Spleen (tissue), 11 donors: Measurements from ENCODE around the gene ZCCHC12. TPM values are rescaled to one million over a fixed set of nuclear protein-coding genes. Genes with fewer than 3 reads are reported as not detected.
A peak's percentile ranks its signal among the peaks of the same experiment; 100 is the strongest.

Experiments used
- DNase-seq: peaks from one replicate; pipeline ENCODE4 v3.0.0-alpha.2; 2020
- H3K27ac ChIP-seq, 8 donors: fragments of 200-600 bp; sonication (generic) in 7 of 8; 1 replicate in 4 of 8; 2 replicates in 4 of 8; pipeline versions ENCODE4 v1.5.0 to v1.8.0; 2016 to 2021; ENCODE audit warnings: inconsistent platforms in 4 of 8, mild to moderate bottlenecking in 4 of 8, moderate library complexity in 1 of 8
- H3K27me3 ChIP-seq, 7 donors: fragments of 200-600 bp; sonication (generic) in 6 of 7; replicated peaks in 1 of 7; 1 replicate in 4 of 7; 2 replicates in 3 of 7; pipeline versions ENCODE4 v1.5.0 to v1.8.0; 2016 to 2021; ENCODE audit warnings: inconsistent platforms in 3 of 7, mild to moderate bottlenecking in 1 of 7
- H3K36me3 ChIP-seq, 6 donors: fragments of 200-600 bp; sonication (generic) in 5 of 6; 1 replicate in 4 of 6; 2 replicates in 2 of 6; pipeline versions ENCODE4 v1.5.0 to v1.8.0; 2016 to 2021; ENCODE audit warnings: inconsistent platforms in 2 of 6
- H3K4me1 ChIP-seq, 6 donors: fragments of 200-600 bp; sonication (generic) in 5 of 6; 1 replicate in 3 of 6; 2 replicates in 3 of 6; pipeline versions ENCODE4 v1.5.0 to v1.8.0; 2016 to 2021; ENCODE audit warnings: inconsistent platforms in 3 of 6
- H3K4me3 ChIP-seq, 8 donors: fragments of 200-600 bp; sonication (generic) in 7 of 8; 1 replicate in 4 of 8; 2 replicates in 4 of 8; pipeline versions ENCODE4 v1.5.0 to v1.8.0; 2016 to 2021; ENCODE audit warnings: inconsistent platforms in 4 of 8, mild to moderate bottlenecking in 4 of 8, moderate library complexity in 2 of 8
- H3K9me3 ChIP-seq, 8 donors: fragments of 200-600 bp; sonication (generic) in 7 of 8; 1 replicate in 4 of 8; 2 replicates in 4 of 8; pipeline versions ENCODE4 v1.5.0 to v1.8.0; 2016 to 2021; ENCODE audit warnings: inconsistent platforms in 4 of 8
- POLR2A ChIP-seq, 3 donors: fragments of 450-650 bp; IDR thresholded peaks; one replicate each; pipeline ENCODE4 v1.5.1; 2017; ENCODE audit warnings: antibody characterized with exemption in 3 of 3, mild to moderate bottlenecking in 1 of 3
- POLR2AphosphoS5 ChIP-seq, 3 donors: sonication (generic); formaldehyde crosslinking; IDR thresholded peaks; one replicate each; pipeline ENCODE4 v1.5.1; 2017; ENCODE audit warnings: antibody characterized with exemption in 3 of 3
- WGBS, 5 donors: extraction: QIAGEN DNeasy Blood & Tissue Kit in 3 of 5; methylation state at CpG; one replicate each; pipeline versions ENCODE4 v1.1.5 to v1.1.7; 2013 to 2018; 5-methylcytosine and 5-hydroxymethylcytosine counted together
- intact Hi-C: fragments of 100-400 bp; cut with DNase I; formaldehyde crosslinking; loops from one replicate; pipeline ENCODE4 v1.15.0; 2023; ENCODE audit warnings: low total_unique reads
- polyA plus RNA-seq, 3 donors: library from polyadenylated mRNA; stranded (reverse); fragments of 200-250 nt; gene quantifications; one replicate each; pipeline ENCODE4 v1.2.1, GENCODE V29; 2013
- total RNA-seq, 7 donors: library from RNA; depleted of rRNA in 3 of 7; stranded (reverse); fragments of >200 nt in 3 of 7; fragmentation: NEBNext Ultra II Directional in 4 of 7; extraction: Animal tissue kit (Norgen Biotek cat#: 25700) in 4 of 7; gene quantifications; one replicate each; pipeline versions ENCODE4 v1.1.0 to v1.2.1, GENCODE V29; 2016 to 2021
- TF ChIP-seq, protein P1 (sequence below), 11 experiments: fragments of 200-600 bp in 7 of 11; fragments of 450-650 bp in 4 of 11; sonication (generic) in 4 of 11; IDR thresholded peaks in 8 of 11; conservative IDR thresholded peaks in 3 of 11; 1 replicate in 7 of 11; 2 replicates in 4 of 11; pipeline versions ENCODE4 v1.4.0 to v1.8.0; 2016 to 2021; ENCODE audit warnings: antibody characterized with exemption in 11 of 11, inconsistent platforms in 4 of 11, mild to moderate bottlenecking in 1 of 11
- donor health status: healthy with polysubstance abuse.
- donor health status: DM: no; HTN: no; CAD: no; lungs with moderate emphysema.
- donor health status: DM: no; HTN: no; CAD: no.
- donor health status: Bipolar disorder and iron deficiency.
- donor health status: healthy.
- donor health status: DM: no; HTN: no; CAD: no.
- donor health status: DM: yes; HTN: yes; CAD: no.

The ZCCHC12 gene
- total and polyA plus RNA-seq, 10 donors, result 0.03 to 0.65 (median 0.49) TPM; not detected in 7

GRCh38 chrX:118824173-118824730 is 628 bp downstream of the ZCCHC12 start:
- Histone ChIP-seq H3K4me3 (peak overlapping the region in 3 of 8 donors; percentile 19 to 58 (median 30)), H3K27ac (no peak overlapping the region), H3K9me3 (peaks cover 0 to 5% (median 0%) of the 10 kb centered on the region in 8 donors), H3K4me1 (peaks cover 0 to 27% (median 17%) of the 10 kb centered on the region in 6 donors), H3K27me3 (peaks cover 0 to 62% (median 49%) of the 10 kb centered on the region in 7 donors), H3K36me3 (no peaks in the 10 kb centered on the region)
- WGBS, 5 donors, result 4 to 37% (median 6%) methylated on average over 16 to 22 of the region's 22 CpGs
- intact Hi-C loops, result no loop called here
- no peak for TF ChIP-seq POLR2AphosphoS5 (IDR thresholded peaks at IDR 0.05)
- DNase-seq, result no peak

- H3K4me3 ChIP-seq, result no peak overlapping the region
- intact Hi-C loops, result no loop called here
- peaks cover 0 to 70% (median 49%) of the 10 kb centered on the region in 7 donors for H3K27me3 ChIP-seq
- H3K4me1 ChIP-seq, result peaks cover 0 to 27% (median 17%) of the 10 kb centered on the region in 6 donors
- no peak overlapping the region for H3K27ac ChIP-seq
- TF ChIP-seq POLR2AphosphoS5 (IDR thresholded peaks at IDR 0.05), result no peak
- TF ChIP-seq POLR2A (IDR thresholded peaks at IDR 0.05), result no peak
- TF ChIP-seq, protein P1, sequence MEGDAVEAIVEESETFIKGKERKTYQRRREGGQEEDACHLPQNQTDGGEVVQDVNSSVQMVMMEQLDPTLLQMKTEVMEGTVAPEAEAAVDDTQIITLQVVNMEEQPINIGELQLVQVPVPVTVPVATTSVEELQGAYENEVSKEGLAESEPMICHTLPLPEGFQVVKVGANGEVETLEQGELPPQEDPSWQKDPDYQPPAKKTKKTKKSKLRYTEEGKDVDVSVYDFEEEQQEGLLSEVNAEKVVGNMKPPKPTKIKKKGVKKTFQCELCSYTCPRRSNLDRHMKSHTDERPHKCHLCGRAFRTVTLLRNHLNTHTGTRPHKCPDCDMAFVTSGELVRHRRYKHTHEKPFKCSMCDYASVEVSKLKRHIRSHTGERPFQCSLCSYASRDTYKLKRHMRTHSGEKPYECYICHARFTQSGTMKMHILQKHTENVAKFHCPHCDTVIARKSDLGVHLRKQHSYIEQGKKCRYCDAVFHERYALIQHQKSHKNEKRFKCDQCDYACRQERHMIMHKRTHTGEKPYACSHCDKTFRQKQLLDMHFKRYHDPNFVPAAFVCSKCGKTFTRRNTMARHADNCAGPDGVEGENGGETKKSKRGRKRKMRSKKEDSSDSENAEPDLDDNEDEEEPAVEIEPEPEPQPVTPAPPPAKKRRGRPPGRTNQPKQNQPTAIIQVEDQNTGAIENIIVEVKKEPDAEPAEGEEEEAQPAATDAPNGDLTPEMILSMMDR (IDR thresholded peaks at IDR 0.05 in 8 of 11, conservative IDR thresholded peaks at IDR 0.05 in 3 of 11), result no peak
- 13 to 44% (median 17%) methylated on average over 10 to 16 of the region's 16 CpGs for WGBS, 5 donors
- no peak for DNase-seq
- H3K36me3 ChIP-seq, result no peaks in the 10 kb centered on the region
- H3K9me3 ChIP-seq, result peaks cover 0 to 5% (median 0%) of the 10 kb centered on the region in 8 donors
Measured at GRCh38 chrX:118825227-118825626, 1.6 kb downstream of the ZCCHC12 start.

- no peak overlapping the region for H3K27ac ChIP-seq
- intact Hi-C loops, result no loop called here
- peak overlapping the region; percentile 15 to 68 (median 34) for H3K4me3 ChIP-seq
- no peak for TF ChIP-seq POLR2A (IDR thresholded peaks at IDR 0.05)
- TF ChIP-seq, protein P1 (IDR thresholded peaks at IDR 0.05 in 8 of 11, conservative IDR thresholded peaks at IDR 0.05 in 3 of 11), result peak; percentile 16 to 84 (median 69)
- peak; percentile 29 to 60 (median 36) for TF ChIP-seq POLR2AphosphoS5 (IDR thresholded peaks at IDR 0.05)
- H3K27me3 ChIP-seq, result peaks cover 0 to 18% (median 0%) of the 10 kb centered on the region in 7 donors
- no peaks in the 10 kb centered on the region for H3K9me3 ChIP-seq
- DNase-seq, result peak; percentile 90
- H3K36me3 ChIP-seq, result no peaks in the 10 kb centered on the region
- WGBS, 5 donors, result 5 to 76% (median 44%) methylated on average over 5 to 50 of the region's 50 CpGs
- peaks cover 0 to 10% (median 0%) of the 10 kb centered on the region in 6 donors for H3K4me1 ChIP-seq
Measured at GRCh38 chrX:118839334-118839958, 15.8 kb downstream of the ZCCHC12 start.

DNA sequence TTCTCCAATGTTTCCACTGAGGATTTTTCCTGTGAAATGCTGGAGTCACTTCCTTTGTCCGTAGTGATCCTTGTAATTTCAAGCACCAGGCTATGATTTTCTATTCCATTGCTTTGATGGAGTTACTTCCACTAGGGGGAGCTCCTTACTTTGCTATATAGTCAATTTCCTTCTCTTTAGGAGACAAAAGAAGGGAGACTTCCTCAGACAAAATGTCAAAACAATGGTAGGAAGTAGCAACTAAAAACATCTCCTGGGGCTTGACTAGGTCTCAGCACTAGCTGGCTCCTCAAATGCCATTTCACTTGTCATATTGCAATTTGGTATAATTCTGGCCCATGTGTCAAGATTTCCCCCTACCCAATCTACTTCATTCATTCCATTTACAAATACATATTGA is 24.1 kb downstream of the ZCCHC12 start:
- Histone ChIP-seq H3K27me3 (no peaks in the 10 kb centered on the region), H3K27ac (no peak overlapping the region), H3K4me1 (no peaks in the 10 kb centered on the region), H3K36me3 (no peaks in the 10 kb centered on the region), H3K9me3 (no peaks in the 10 kb centered on the region), H3K4me3 (no peak overlapping the region)
- 0 to 25% (median 8%) methylated on average over 1 of the region's 1 CpG for WGBS, 5 donors
- TF ChIP-seq POLR2AphosphoS5 (IDR thresholded peaks at IDR 0.05), result no peak
- TF ChIP-seq, protein P1 (IDR thresholded peaks at IDR 0.05 in 8 of 11, conservative IDR thresholded peaks at IDR 0.05 in 3 of 11), result peak; percentile 19 to 69 (median 59)
- intact Hi-C loops, result loop anchor here (5.0 kb wide), 2 partner anchors 160 to 220 kb away; no protein-coding TSS in a partner anchor
- no peak for DNase-seq
